NCI-H1105 (cell line): ENCODE measurements around the gene ESRP2.
A peak's percentile ranks its signal among the peaks of the same experiment; 100 is the strongest.

Source experiments
- DNase-seq: peaks from one replicate; lab custom pipeline; 2025; lab: John Stamatoyannopoulos, UW

ESRP2 gene

DNA sequence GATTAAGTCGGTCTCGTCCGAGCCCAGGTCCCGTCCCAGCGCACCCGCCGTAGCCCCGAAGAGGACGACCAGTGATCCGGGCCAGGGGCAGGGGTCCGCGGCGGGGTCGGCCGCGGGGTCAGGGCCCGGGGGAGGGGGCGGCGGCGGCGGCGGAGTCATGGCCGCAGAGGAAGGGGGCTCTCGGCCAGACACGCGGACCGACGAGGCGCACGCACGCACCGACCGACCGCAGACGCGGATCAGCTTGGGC lies at the start of gene ESRP2:
Gene ESRP2 (minus strand): TSS at position 241 of the 250 bp plus-strand sequence. CDS start 82 bp downstream, at position 159.
- no peak for DNase-seq

DNA sequence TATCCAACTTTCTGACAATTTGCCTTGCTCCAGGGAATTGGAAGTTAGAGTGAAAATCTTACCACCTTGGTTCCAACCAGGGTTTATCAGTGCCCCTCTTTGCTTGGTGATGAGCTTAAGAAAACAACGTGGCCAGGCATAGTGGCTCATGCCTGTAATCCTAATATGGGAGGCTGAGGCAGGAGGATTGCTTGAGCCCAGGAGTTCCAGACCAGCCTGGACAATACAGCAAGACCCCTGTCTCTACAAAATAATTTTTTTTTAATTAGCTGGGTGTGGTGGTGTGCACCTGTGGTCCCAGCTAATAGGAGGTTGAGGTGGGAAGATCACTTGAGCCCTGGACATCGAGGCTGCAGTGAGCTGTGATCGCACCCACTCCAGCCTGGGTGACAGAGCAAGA lies 49.8 kb upstream of the ESRP2 start:
- no peak for DNase-seq

- no peak for DNase-seq
Observed at GRCh38 chr16:68284847-68285246, 48.9 kb upstream of the ESRP2 start.

- no peak for DNase-seq
Observed at GRCh38 chr16:68283801-68284598, 48.1 kb upstream of the ESRP2 start.

GRCh38 chr16:68283346-68283745 lies 47.4 kb upstream of the ESRP2 start:
- DNase-seq = no peak

DNA sequence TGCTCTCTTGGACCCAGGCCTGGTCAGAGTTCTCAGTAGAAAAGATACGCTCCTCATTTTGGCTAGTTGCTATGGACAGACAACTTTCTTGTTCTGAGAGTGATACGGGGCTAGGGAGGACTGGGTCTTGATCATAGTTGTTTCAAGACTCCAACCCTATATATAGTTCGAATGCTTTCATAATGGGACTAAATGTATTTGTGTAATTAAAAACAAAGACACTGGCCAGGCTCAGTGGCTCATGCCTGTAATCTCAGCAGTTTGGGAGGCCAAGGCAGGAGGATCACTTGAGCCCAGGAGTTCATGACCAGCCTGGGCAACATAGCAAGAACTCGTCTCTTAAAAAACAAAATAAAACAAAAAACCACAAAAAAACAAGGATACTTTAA lies 46.1 kb upstream of the ESRP2 start:
- DNase-seq = no peak

GRCh38 chr16:68281368-68282063 lies 45.6 kb upstream of the ESRP2 start:
- DNase-seq = no peak

GRCh38 chr16:68279726-68280558 lies 44.0 kb upstream of the ESRP2 start:
- no peak for DNase-seq

- DNase-seq = no peak
Observed at GRCh38 chr16:68276223-68276622, 40.3 kb upstream of the ESRP2 start.

- peak; percentile 48 for DNase-seq
Observed at GRCh38 chr16:68275611-68276191, 39.8 kb upstream of the ESRP2 start.

GRCh38 chr16:68274441-68274840 lies 38.5 kb upstream of the ESRP2 start:
- no peak for DNase-seq

- no peak for DNase-seq
Observed at GRCh38 chr16:68273896-68274295, 38.0 kb upstream of the ESRP2 start.

DNA sequence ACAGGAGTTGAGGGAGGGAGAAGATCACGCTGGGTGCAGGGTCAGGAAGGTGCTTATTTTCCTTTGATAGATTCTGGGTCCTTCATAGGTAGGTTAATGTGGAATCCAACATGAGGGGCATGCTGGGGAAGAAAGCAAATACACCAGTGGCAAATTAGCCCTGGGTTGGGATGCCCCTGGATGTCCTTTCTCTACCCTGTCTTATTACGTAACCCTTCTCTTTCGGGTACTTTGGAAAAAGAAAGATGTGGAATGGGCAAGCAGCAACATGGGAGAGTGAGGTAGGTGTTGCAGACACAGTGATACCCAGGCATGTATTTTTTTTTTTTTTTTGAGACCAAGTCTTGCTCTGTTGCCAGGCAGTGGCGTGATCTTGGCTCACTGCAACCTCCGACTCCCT lies 37.5 kb upstream of the ESRP2 start:
- DNase-seq = no peak

- DNase-seq = peak; percentile 26
Observed at GRCh38 chr16:68272507-68273209, 36.7 kb upstream of the ESRP2 start.

- DNase-seq = no peak
Observed at GRCh38 chr16:68270353-68270752, 34.4 kb upstream of the ESRP2 start.

GRCh38 chr16:68269793-68270192 lies 33.9 kb upstream of the ESRP2 start:
- no peak for DNase-seq

- no peak for DNase-seq
Observed at GRCh38 chr16:68267612-68268405, 31.9 kb upstream of the ESRP2 start.

DNA sequence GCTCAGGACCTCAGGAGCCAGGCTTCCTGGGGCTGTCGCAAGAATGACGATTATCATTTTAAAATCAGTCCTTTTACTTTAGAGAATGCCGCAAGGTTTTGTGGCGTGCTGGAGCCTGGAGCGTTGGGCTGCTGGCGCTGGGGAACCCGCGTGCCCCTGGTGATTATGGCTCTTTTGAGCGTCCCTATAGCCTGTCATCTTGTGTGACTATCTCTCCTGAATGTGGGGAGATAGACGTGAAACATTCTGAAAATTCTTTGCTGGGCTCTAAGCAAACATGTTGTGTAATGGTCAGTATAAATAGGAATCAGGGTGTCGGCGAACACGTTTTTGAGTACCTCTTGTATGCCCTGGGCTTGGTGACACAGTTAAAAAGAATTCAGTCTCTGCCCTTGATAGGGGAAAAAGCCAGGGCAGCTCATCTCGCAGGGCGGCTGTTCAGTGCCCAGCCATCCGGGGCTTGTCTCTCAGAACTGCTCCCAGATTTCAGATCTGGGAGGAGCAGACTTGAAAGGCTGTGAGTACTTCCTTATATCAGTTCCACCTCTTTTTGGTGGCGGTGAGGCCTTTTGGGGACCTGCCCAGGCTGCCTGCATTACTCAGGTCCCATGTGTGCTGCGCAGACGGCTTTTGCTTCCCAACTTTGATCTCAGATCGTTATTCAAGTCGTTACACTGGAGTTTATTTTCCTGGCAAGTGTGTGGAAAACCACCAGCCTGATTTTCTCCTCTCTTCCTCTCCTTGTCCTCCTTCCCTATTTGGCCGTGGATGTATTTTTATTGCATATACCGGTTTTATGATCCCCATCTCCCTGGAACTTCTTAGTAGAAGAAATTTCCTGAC lies 29.4 kb upstream of the ESRP2 start:
- no peak for DNase-seq

GRCh38 chr16:68264128-68265077 lies 28.5 kb upstream of the ESRP2 start, which contains the start of gene SLC7A6:
TSS of gene SLC7A6 (plus strand) at chr16:68264526. CDS start at chr16:68274727, 10,201 bp downstream.
- no peak for DNase-seq
